ENCODE results near the gene KLC1.
"Not testable (repeated sequence)": the region's sequence is repeated elsewhere in the genome, so short reads cannot be mapped to it uniquely, and the experiment has no call there.

The KLC1 gene

GRCh38 chr14:103628684-103629502 lies at the start of gene KLC1:
Gene KLC1, plus strand, starts transcription at chr14:103629211. Its CDS starts 25,354 bp downstream, at chr14:103654565.
- in situ Hi-C loops (cut with MboI; ENCODE audit: low sequenced_read_pairs): no loop called here

- in situ Hi-C loops (cut with MboI; ENCODE audit: low sequenced_read_pairs): no loop called here
These were observed 47.8 kb upstream of the KLC1 start for GRCh38 chr14:103581206-103581605.

- in situ Hi-C loops (cut with MboI; ENCODE audit: low sequenced_read_pairs): no loop called here
These were observed 46.9 kb upstream of the KLC1 start for GRCh38 chr14:103581954-103582703.

- in situ Hi-C loops (cut with MboI; ENCODE audit: low sequenced_read_pairs): no loop called here
These were observed 44.6 kb upstream of the KLC1 start for GRCh38 chr14:103584326-103584915.

GRCh38 chr14:103593577-103593976 lies 35.4 kb upstream of the KLC1 start:
- in situ Hi-C loops (cut with MboI; ENCODE audit: low sequenced_read_pairs): no loop called here

- in situ Hi-C loops (cut with MboI; ENCODE audit: low sequenced_read_pairs): no loop called here
These were observed 34.7 kb upstream of the KLC1 start for GRCh38 chr14:103594265-103594664.

GRCh38 chr14:103597623-103598377 lies 31.2 kb upstream of the KLC1 start:
- in situ Hi-C loops (cut with MboI; ENCODE audit: low sequenced_read_pairs): no loop called here

GRCh38 chr14:103600503-103600902 lies 28.5 kb upstream of the KLC1 start:
- in situ Hi-C loops (cut with MboI; ENCODE audit: low sequenced_read_pairs): no loop called here

- in situ Hi-C loops (cut with MboI; ENCODE audit: low sequenced_read_pairs): no loop called here
These were observed 24.4 kb upstream of the KLC1 start for GRCh38 chr14:103604620-103605019.

- in situ Hi-C loops (cut with MboI; ENCODE audit: low sequenced_read_pairs): no loop called here
These were observed 21.9 kb upstream of the KLC1 start for GRCh38 chr14:103606963-103607668.

- in situ Hi-C loops (cut with MboI; ENCODE audit: low sequenced_read_pairs): no loop called here
These were observed 21.2 kb upstream of the KLC1 start for GRCh38 chr14:103607822-103608221.

GRCh38 chr14:103609081-103609480 lies 19.9 kb upstream of the KLC1 start:
- in situ Hi-C loops (cut with MboI; ENCODE audit: low sequenced_read_pairs): not testable (repeated sequence)

GRCh38 chr14:103611215-103611614 lies 17.8 kb upstream of the KLC1 start:
- in situ Hi-C loops (cut with MboI; ENCODE audit: low sequenced_read_pairs): no loop called here

GRCh38 chr14:103613517-103613916 lies 15.5 kb upstream of the KLC1 start:
- in situ Hi-C loops (cut with MboI; ENCODE audit: low sequenced_read_pairs): no loop called here

- in situ Hi-C loops (cut with MboI; ENCODE audit: low sequenced_read_pairs): no loop called here
These were observed 12.2 kb upstream of the KLC1 start for GRCh38 chr14:103616635-103617300.

- in situ Hi-C loops (cut with MboI; ENCODE audit: low sequenced_read_pairs): no loop called here
These were observed 10.0 kb upstream of the KLC1 start for GRCh38 chr14:103619057-103619456.

GRCh38 chr14:103621860-103622259 lies 7.2 kb upstream of the KLC1 start:
- in situ Hi-C loops (cut with MboI; ENCODE audit: low sequenced_read_pairs): no loop called here

- in situ Hi-C loops (cut with MboI; ENCODE audit: low sequenced_read_pairs): no loop called here
These were observed 5.7 kb upstream of the KLC1 start for GRCh38 chr14:103623308-103623707.

GRCh38 chr14:103623883-103624482 lies 5.0 kb upstream of the KLC1 start:
- in situ Hi-C loops (cut with MboI; ENCODE audit: low sequenced_read_pairs): no loop called here

All from HL-60/S4 treated with phorbol 12-myristate 13-acetate at 8.2 ng/mL for 4 days and 3 days (cell line).